ENCODE results near the gene CHCHD4. TPM values are rescaled to one million over a fixed set of nuclear protein-coding genes. Genes with fewer than 3 reads are reported as not detected.

The CHCHD4 gene
- polyA plus RNA-seq, 1 of the 3 experiments (the other 2 are of a cell fraction), result 15.4 TPM

- WGBS (ENCODE audit: low lambda C conversion rate), result 100% methylated on average over 1 of the region's 5 CpGs
- Histone ChIP-seq H3K4me2 (no peak overlapping the region), H2AFZ (ENCODE audit: low read depth) (no peak overlapping the region), H3K27me3 (ENCODE audit: insufficient read depth) (no peaks in the 10 kb centered on the region), H4K20me1 (ENCODE audit: insufficient read depth) (peaks cover 6% of the 10 kb centered on the region), H3K9me2 (no peaks in the 10 kb centered on the region), H3K4me1 (ENCODE audit: control insufficient read depth in 1 of 2, insufficient read depth in 2 of 2, low read depth in 1 of 2, low read length in 1 of 2) (no peaks in the 10 kb centered on the region; a peak in 1 of 4 replicates), H3K27ac (ENCODE audit: low read depth in 2 of 2, low read length in 1 of 2) (no peak overlapping the region), H3K79me2 (ENCODE audit: insufficient read depth) (peaks cover 19% of the 10 kb centered on the region), H3K4me3 (ENCODE audit: low read depth in 2 of 2, low read length in 1 of 2) (no peak overlapping the region), H3K36me3 (replicated peaks in 1 of 2; ENCODE audit: control insufficient read depth in 1 of 2, insufficient read depth in 2 of 2, low read length in 1 of 2) (peaks cover 35 to 92% of the 10 kb centered on the region in 2 experiments), H3K9me3 (no peaks in the 10 kb centered on the region), H3K9ac (no peak overlapping the region), H3F3A (replicated peaks; ENCODE audit: insufficient read depth) (peaks cover 5% of the 10 kb centered on the region)
- no peak for DNase-seq
- TF ChIP-seq USF2 (IDR thresholded peaks at IDR 0.05; ENCODE audit: borderline replicate concordance, low read depth, low read length) (no peak), GATA2 (CRISPR knock-in tag; IDR thresholded peaks at IDR 0.05) (no peak), YY1 (IDR thresholded peaks at IDR 0.05; ENCODE audit: low read depth) (no peak)
- CTCF ChIA-PET, result interaction anchor here (1.5 kb wide), 1 partner anchor 238 kb away, joined by 6 read pairs; no protein-coding TSS in a partner anchor
- POLR2A ChIA-PET, result interaction anchor here (0.8 kb wide), 1 partner anchor 9 kb away, joined by 4 read pairs; the partner anchor contains the start of genes CHCHD4 and TMEM43
These were observed 9.2 kb upstream of the CHCHD4 start for GRCh38 chr3:14133876-14134275.

GRCh38 chr3:14133188-14133800 lies 8.6 kb upstream of the CHCHD4 start:
- no peak for DNase-seq
- Histone ChIP-seq H3K4me1 (ENCODE audit: control insufficient read depth in 1 of 2, insufficient read depth in 2 of 2, low read depth in 1 of 2, low read length in 1 of 2) (no peaks in the 10 kb centered on the region; a peak in 1 of 4 replicates), H3K27ac (ENCODE audit: low read depth in 2 of 2, low read length in 1 of 2) (no peak overlapping the region), H3K79me2 (ENCODE audit: insufficient read depth) (peaks cover 25% of the 10 kb centered on the region), H3K36me3 (replicated peaks in 1 of 2; ENCODE audit: control insufficient read depth in 1 of 2, insufficient read depth in 2 of 2, low read length in 1 of 2) (peaks cover 40 to 92% of the 10 kb centered on the region in 2 experiments), H3K9me2 (no peaks in the 10 kb centered on the region), H2AFZ (ENCODE audit: low read depth) (no peak overlapping the region), H3K4me3 (ENCODE audit: low read depth in 2 of 2, low read length in 1 of 2) (no peak overlapping the region), H3K27me3 (ENCODE audit: insufficient read depth) (no peaks in the 10 kb centered on the region), H3F3A (replicated peaks; ENCODE audit: insufficient read depth) (peaks cover 5% of the 10 kb centered on the region), H4K20me1 (ENCODE audit: insufficient read depth) (peaks cover 11% of the 10 kb centered on the region), H3K4me2 (no peak overlapping the region), H3K9me3 (no peaks in the 10 kb centered on the region), H3K9ac (no peak overlapping the region)
- TF ChIP-seq GABPA (IDR thresholded peaks at IDR 0.05; ENCODE audit: low read depth) (no peak), CHD2 (IDR thresholded peaks at IDR 0.05; ENCODE audit: low read length, partially characterized antibody) (no peak), RFX5 (IDR thresholded peaks at IDR 0.05; ENCODE audit: low read length) (no peak), TCF12 (IDR thresholded peaks at IDR 0.05) (no peak), USF2 (IDR thresholded peaks at IDR 0.05; ENCODE audit: borderline replicate concordance, low read depth, low read length) (no peak), RCOR1 (IDR thresholded peaks at IDR 0.05; ENCODE audit: low read length) (no peak)
- WGBS (ENCODE audit: low lambda C conversion rate), result 92% methylated on average over 7 of the region's 10 CpGs
- ChIA-PET POLR2A (interaction anchor here (0.8 kb wide), 1 partner anchor 8 kb away, joined by 4 read pairs; the partner anchor contains the start of genes CHCHD4 and TMEM43), CTCF (interaction anchor here (0.7 kb wide), 1 partner anchor 19 kb away, joined by 3 read pairs; no protein-coding TSS in a partner anchor)

- Histone ChIP-seq H3K4me1 (ENCODE audit: control insufficient read depth in 1 of 2, insufficient read depth in 2 of 2, low read depth in 1 of 2, low read length in 1 of 2) (no peaks in the 10 kb centered on the region; a peak in 1 of 4 replicates), H3K27me3 (ENCODE audit: insufficient read depth) (no peaks in the 10 kb centered on the region), H3K79me2 (ENCODE audit: insufficient read depth) (peaks cover 31% of the 10 kb centered on the region), H3K9me2 (no peaks in the 10 kb centered on the region), H4K20me1 (ENCODE audit: insufficient read depth) (peaks cover 18% of the 10 kb centered on the region), H3K9ac (no peak overlapping the region), H2AFZ (ENCODE audit: low read depth) (no peak overlapping the region), H3K4me2 (no peak overlapping the region), H3K9me3 (no peaks in the 10 kb centered on the region), H3K27ac (ENCODE audit: low read depth in 2 of 2, low read length in 1 of 2) (no peak overlapping the region), H3K36me3 (replicated peaks in 1 of 2; ENCODE audit: control insufficient read depth in 1 of 2, insufficient read depth in 2 of 2, low read length in 1 of 2) (peaks cover 40 to 93% of the 10 kb centered on the region in 2 experiments), H3K4me3 (ENCODE audit: low read depth in 2 of 2, low read length in 1 of 2) (no peak overlapping the region), H3F3A (replicated peaks; ENCODE audit: insufficient read depth) (peaks cover 2% of the 10 kb centered on the region)
- ChIA-PET POLR2A (no interaction called here), CTCF (interaction anchor here (0.7 kb wide), 1 partner anchor 19 kb away, joined by 3 read pairs; no protein-coding TSS in a partner anchor)
- no peak for DNase-seq
- WGBS (ENCODE audit: low lambda C conversion rate), result 96% methylated on average over 3 of the region's 6 CpGs
- TF ChIP-seq FOSL2 (IDR thresholded peaks at IDR 0.05; ENCODE audit: borderline replicate concordance, low read depth) (no peak), NFIC (IDR thresholded peaks at IDR 0.05; ENCODE audit: borderline replicate concordance) (no peak), FOXJ3 (CRISPR knock-in tag; IDR thresholded peaks at IDR 0.05) (no peak), POLR2AphosphoS5 (IDR thresholded peaks at IDR 0.05; ENCODE audit: low read depth, low read length) (no peak), TCF12 (IDR thresholded peaks at IDR 0.05) (no peak), TAF1 (IDR thresholded peaks at IDR 0.05; ENCODE audit: borderline replicate concordance, low read depth, low read length) (no peak), MXI1 (IDR thresholded peaks at IDR 0.05; ENCODE audit: low read depth, low read length) (no peak), USF2 (IDR thresholded peaks at IDR 0.05; ENCODE audit: borderline replicate concordance, low read depth, low read length) (no peak), IRF3 (IDR thresholded peaks at IDR 0.05; ENCODE audit: low read depth, low read length) (no peak)
These were observed 8.0 kb upstream of the CHCHD4 start for GRCh38 chr3:14132689-14133088.
